GM18520 (cell line): ENCODE results near the gene OLIG1.

Source experiments
- ATAC-seq: cut with Tn5 transposase; IDR thresholded peaks from one replicate; pipeline ENCODE4 v1.9.1; 2021; ENCODE audit not compliant: unreplicated experiment

OLIG1 gene

DNA sequence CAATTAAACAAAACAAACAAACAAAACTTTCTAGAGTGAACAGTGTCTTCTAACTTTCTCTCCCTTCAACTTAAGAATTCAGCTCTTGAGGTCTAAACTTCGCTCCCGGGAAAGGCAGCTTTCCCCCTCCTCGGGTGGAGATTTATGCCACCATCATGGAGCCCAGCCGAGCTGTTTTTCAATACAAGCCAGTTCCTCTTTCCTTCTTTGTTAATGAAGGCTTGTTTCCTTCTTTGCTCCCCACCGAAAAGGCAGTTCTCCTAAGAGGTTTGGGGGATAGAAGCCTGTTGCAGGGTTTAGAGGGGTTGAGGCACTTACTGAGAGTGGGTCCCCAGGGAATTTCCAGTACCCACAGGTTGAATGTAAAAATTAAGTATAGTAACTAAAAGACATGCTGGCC is 26.5 kb downstream of the OLIG1 start:
- ATAC-seq = no peak

DNA sequence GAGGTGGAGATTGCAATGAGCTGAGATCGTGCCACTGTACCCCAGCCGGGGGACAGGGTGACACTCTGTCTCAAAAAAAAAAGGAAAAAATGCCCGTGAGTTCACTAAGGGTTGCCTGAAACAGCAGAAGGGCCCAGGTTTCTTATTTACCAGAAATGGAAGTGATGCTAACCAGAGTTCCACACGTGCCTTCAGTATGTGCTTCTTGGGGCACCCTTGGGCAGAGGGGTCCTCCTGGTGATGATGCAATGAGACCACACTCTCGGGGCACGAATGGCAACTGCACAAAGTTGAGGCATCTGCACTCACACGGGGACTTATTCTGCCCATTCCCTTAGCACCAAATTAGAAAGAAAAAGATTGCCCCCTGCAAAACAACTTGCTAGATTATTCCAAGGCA is 29.2 kb downstream of the OLIG1 start:
- no peak for ATAC-seq

DNA sequence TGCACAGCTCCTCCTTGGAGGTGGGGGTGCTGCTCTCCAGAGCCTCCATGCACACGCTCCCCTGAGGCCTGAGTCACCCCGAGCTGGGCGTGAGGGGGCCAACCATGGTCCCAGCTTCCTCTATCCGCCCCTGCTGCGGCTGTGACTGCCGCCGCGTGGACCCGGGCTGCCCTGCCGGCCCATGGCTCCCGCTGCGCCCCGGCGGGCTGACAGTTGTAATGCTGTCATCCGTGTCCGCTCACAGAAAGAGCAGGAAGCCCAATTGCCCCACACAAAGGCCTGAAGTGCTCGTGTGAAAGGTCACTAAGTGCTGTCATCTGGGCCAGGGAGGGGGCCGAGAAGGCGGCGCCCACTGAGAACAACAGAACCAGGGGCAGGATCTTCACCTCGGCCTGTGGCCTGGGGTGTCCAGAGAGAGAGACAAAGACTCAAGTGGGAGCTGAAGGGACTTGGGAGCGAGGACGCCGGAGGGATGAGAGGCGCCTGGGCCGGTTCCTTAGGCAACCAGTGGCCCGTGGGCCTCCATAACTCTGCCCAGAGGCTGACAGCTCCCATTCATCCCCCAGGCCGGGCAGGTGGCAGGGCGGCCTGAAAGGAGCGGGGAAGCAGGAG is 31.5 kb downstream of the OLIG1 start:
- no peak for ATAC-seq

DNA sequence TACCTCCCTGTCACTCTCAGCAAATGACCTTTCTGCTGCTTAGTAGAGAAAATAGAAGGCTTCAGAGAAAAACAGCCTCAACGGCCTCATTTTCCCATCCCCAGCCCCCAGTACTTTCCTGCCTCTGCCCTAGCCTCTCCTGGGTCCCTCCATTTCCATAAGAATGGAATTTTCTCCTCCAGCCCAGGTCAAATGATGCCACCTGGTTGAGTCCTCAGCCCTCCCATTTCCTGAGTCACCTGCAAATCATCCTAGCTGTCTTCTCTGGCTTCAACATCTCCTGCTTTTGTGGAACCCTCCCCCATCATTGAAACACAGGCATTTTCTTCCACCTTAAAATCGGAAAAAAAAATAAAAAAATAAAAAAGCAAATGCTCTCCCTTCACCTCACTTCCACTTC is 35.1 kb downstream of the OLIG1 start:
- ATAC-seq = no peak

DNA sequence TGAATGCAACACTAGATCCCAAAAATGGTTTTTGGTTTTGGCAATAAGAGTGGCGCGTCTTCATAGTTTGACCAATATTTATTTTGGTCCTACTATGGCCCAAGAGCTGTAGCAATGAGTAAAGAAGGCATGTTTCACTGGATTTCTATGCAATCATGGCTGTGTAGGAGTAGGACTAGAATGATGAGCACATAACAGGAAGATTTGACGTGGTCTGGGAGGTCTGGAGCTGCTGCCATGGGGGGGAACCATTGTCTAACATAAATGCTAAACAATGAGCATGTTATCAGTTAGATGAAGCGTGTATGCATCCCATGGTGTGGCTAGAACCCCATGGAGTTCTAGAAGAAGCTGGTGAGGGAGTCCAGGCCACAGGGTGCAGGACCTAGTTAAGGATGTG is 38.3 kb downstream of the OLIG1 start:
- ATAC-seq = no peak

DNA sequence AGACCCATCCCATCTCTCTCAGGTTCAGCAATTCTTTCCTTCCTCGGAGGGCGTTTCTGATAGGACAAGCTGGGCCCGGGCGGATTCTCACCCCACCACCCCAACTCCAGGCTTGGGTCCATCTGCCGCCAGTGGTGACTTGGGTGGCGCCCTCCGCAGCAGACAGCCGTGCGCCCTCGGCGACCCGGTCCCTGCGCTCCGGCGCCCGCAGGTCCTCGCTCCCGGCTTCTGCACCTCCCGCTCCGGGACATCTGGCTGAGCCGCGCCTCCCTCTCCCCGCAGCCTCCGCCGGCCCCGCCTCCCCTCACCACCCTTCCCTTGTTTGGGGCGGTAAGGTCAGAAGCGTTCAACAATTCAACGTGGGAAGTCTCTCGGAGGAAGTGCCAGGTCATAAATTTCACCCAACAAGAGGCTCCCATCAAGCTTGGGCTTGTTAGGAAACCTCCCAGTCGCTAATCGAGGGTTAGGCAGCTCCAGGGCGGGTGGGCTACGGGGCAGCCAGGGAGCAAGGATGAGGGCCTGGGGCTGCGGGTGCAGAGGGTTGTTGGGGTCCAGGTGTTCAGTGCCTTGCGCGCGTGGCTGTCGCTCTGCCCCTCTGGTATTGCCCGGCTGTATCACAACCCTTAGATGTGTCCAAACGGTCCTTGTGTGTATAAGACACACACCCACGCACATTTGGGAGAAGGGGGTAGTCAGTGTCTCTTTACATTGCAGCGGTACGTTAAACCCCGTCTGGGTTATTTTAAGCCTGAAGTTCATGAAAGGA is 39.8 kb downstream of the OLIG1 start:
- no peak for ATAC-seq

DNA sequence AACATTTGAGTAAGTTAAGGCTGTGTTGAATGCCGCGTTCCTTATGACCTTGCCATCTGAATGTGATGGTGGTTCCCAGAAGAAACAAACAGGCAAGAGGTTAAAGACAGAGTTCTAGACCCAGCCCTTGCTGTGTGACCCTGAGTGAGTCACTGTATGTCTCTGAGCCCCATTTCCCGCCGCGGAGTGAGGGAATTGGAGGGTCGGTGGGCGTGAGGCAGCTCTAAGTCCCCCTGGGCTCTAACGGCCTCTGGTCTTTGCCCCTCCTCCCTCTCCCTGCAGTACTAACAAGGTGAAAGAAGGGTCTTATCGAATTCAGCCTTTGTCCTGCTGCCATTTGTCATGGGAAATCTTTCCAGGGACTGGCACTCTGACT is 40.4 kb downstream of the OLIG1 start:
- ATAC-seq = no peak

DNA sequence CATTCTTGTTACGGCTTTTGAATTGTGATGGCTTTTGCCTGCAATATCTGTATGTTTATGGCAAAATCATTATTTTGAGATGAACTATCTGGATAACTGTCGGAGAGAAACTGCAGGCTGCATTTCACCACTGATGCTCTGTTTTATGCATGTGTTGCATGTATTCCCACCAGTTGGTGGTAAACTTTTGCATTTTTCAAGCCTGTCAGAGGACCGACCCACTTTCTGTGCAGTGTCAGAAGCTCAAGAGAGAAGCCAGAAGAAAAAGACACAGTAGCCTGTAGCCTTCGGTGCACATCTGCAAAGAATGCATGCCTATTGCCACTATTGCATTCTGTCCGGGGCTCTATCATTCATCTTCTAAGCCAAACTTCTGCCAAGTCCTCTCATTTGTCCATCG is 41.6 kb downstream of the OLIG1 start:
- ATAC-seq = no peak

DNA sequence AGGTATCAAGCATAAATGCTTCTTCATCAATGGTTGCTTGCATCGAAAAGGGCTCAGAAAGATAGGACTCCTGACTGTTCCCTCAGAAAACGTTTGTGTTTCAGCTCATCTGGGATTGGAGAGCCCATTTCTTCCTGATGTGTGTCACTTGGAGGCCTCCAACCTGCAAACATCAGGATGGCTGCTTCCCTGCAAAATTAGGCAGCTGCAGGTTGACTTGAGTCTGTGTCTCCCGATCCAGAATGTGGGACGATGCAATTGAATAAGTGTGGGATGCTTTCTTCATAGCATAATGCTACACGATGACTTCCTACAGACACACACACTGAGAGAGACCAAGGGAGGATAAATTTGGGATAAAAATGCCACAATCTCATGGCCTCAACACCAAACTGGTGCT is 42.2 kb downstream of the OLIG1 start:
- no peak for ATAC-seq

DNA sequence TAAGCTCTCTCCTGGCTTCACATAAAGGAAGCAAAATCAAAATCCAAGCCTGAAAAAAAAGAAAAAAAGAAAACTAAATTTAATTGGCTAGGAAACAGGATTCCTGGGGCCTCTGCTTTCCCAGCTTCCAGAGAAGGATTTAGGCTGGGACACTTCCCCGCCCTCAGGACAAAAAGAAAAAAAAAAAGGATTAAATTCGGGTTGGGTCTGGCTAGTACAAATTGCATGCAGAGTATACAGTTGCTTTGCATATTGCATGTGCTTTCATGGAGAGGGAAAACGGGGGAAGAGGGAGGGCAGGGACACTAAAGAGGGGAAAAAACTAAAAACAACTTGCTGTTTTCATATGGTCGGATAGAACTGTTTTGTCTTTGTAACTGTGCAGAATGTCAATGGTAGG is 42.7 kb downstream of the OLIG1 start:
- ATAC-seq = no peak

DNA sequence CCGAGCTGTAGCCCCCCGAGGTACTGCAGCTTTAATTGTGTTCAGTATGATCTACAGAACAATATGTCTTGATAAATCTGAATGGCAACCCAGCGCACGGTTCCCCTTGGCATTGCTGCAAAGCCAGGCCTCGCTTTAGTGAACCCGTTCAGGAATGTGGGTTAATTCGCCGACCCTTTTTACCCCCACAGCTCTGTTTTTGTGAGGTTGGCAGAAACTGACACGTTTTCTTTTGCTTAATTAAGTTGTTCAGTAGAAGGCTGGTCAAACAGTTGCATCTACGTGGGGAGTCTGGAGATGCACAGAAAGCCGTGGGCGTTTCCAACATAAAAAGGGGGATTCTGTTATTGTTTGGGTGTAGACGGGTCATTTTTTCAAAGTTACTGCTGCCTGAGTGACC is 43.2 kb downstream of the OLIG1 start:
- ATAC-seq = no peak

DNA sequence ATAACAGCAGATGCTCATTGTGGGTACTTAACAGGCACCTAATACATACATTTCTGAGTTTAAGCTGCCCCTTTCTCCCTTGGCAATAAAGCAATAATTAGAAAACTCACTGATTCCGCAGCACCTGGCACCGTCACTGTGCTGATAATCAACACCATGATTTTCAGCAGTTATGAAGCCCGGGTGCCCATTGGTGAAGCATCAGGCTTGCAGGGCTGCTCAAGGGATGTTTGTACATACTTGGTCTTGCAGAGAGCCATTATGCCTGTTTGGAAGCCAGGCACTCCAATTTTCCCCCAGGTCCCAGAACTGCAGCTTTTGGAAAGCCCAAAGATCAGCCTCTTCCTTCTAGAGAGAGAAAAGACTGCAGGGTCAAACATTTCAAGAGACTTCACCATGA is 44.3 kb downstream of the OLIG1 start:
- no peak for ATAC-seq

DNA sequence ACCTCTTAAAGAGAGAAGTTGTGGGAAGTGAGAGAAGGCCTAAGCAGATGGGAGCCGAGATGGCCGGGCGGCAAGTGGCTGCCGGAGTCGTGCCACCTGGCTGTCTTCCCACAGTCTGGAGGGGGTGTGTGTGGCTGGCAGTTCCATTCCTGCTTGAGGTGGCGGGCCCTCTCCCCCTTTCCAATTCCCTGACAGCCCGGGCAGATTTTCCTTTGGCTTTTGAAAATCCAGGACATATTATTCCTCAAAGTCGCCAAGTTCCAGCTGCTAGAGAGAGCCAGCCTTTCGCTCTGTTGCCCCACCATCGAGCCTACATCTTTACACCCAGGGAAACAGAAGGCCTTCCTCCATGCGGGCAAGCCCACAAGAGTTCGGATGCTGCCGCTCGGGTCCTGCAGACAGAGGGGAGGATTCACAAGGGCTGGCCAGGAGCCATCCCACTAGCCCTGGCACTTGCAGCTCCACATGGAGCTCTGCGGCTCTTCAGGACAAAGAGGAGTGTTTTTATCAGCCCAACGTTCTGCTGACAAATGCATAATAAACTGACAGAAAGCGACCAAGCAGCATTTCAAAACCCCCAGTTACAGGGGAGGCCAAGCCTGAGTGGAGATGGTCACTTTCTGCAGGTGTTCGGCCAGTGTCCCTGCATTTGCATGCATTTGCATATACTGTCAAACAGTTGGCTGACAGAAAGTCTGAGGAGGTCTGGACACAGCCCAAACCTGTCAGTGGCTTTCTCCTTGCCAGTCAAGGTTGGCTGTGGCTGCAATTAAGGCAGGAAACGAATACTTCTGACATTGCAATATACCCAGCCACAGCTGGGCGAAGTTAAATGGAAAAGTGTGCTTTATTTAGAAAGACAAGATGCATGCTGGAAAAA is 45.9 kb downstream of the OLIG1 start:
- ATAC-seq = no peak

DNA sequence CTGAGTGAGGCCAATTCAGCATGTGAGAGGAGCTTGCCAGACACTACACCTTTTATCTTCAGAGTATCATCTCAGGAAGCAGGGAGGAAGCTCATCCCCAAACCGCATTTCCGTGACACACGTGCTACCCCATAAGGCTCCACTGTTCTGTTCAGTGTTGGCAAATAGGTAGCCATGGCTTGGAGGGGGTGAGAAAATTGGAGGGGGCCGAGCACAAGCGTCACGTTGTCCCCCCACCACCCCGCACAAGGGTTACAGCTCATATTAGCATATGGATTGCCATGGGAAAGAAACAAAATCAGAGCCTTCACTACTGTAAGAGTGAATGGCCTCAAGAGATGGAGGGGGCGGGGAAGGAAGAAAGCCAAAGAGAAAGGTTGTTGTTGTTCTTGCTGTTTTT is 46.7 kb downstream of the OLIG1 start:
- no peak for ATAC-seq

DNA sequence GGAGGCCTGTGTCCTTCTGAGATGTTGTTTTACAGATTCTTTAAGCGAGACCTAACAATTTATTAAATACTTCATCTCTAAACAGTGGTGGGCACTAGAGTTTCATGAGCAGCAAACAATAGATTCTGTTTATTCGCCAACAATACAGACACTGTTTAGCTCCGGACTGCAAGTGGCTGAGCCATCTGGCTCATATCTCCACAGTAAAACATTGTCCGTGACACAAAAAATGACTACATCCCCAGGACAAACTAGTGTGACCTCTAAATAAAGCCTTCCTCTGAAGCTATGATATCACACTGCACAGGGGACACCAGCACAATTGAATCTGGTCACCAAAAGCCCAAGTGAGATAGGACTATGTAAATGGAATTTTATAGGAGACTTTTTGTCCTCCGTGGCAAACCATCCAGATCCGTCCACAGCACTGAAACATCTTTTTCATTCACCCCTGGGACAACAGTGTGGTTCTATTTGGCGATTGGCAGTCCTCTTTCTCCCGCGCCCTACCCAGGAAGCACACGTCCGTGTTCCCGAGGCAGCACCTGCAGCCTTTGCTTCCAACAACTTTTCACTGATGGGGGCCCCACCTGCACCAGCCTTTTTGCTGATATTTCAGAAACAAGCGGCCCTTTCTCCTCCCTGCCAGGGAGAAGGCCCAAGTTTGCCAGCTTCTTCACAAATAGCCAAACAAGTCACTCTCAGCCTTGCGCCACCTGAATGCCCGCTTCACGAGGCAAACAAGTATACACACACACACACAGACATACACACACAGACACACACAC is 47.4 kb downstream of the OLIG1 start:
- no peak for ATAC-seq
